OCI-LY3 (cell line): ENCODE data around the gene CR1L.

Experiments used
- H2AFZ ChIP-seq: fragments of 200-600, 300-600 bp; shearing (Covaris generic); 2 replicates; pipeline ENCODE4 v1.6.0; 2014; ENCODE audit warnings: antibody characterized with exemption, low read depth, low read length
- H3K27ac ChIP-seq: fragments of 200-600, 300-600 bp; sonication (generic); 2 replicates; pipeline ENCODE4 v1.5.1; 2014; ENCODE audit warnings: mild to moderate bottlenecking, low read length, moderate library complexity, mixed read lengths
- H3K27me3 ChIP-seq: fragments of 200-600, 300-600 bp; sonication (generic); 2 replicates; pipeline ENCODE4 v1.6.1; 2014; ENCODE audit warnings: low read depth, low read length, mixed read lengths
- H3K36me3 ChIP-seq: fragments of 200-600, 300-600 bp; sonication (generic); replicated peaks from 2 replicates; pipeline ENCODE3; 2014; ENCODE audit warnings: low read depth, low read length, mixed read lengths
- H3K4me1 ChIP-seq: fragments of 300-600, 200-600 bp; sonication (generic); 2 replicates; pipeline ENCODE4 v1.6.1; 2014; ENCODE audit warnings: low read length, mixed read lengths
- H3K4me2 ChIP-seq: fragments of 200-600, 300-600 bp; sonication (generic); 2 replicates; pipeline ENCODE4 v1.6.1; 2014; ENCODE audit warnings: low read length, mixed read lengths
- H3K4me3 ChIP-seq: fragments of 300-600, 200-600 bp; sonication (generic); 2 replicates; pipeline ENCODE4 v1.5.1; 2014; ENCODE audit warnings: antibody characterized with exemption, mild to moderate bottlenecking, low read length, moderate library complexity
- H3K79me2 ChIP-seq: fragments of 300-600, 200-600 bp; shearing (Covaris generic); 2 replicates; pipeline ENCODE4 v1.6.1; 2014; ENCODE audit warnings: mild to moderate bottlenecking, low read length, mixed read lengths
- H3K9ac ChIP-seq: fragments of 300-600, 200-600 bp; shearing (Covaris generic); 2 replicates; pipeline ENCODE4 v1.6.0; 2014; ENCODE audit warnings: mild to moderate bottlenecking, low read length, moderate library complexity
- H3K9me3 ChIP-seq: fragments of 200-600, 300-600 bp; shearing (Covaris generic); 2 replicates; pipeline ENCODE4 v1.6.1; 2014; ENCODE audit warnings: low read length, mixed read lengths; ENCODE audit not compliant: insufficient read depth
- H4K20me1 ChIP-seq: fragments of 200-600, 300-600 bp; sonication (generic); 2 replicates; pipeline ENCODE4 v1.6.1; 2016; ENCODE audit warnings: low read length, mixed read lengths; ENCODE audit not compliant: insufficient read depth
- EZH2phosphoT487 ChIP-seq: fragments of 200-600 bp; shearing (Covaris generic); IDR thresholded peaks from 2 replicates; pipeline ENCODE4 v1.6.1; 2018; ENCODE audit warnings: antibody characterized with exemption, mixed run types, low read depth
- TF ChIP-seq, protein P1 (sequence below): fragments of 200-600, 300-600 bp; sonication (generic); IDR thresholded peaks from 2 replicates; pipeline ENCODE4 v1.5.1; 2014; ENCODE audit warnings: antibody characterized with exemption, low read length, low read depth

CR1L gene

GRCh38 chr1:207753611-207754010 lies 108.7 kb downstream of the CR1L start:
- no peak for TF ChIP-seq EZH2phosphoT487
- TF ChIP-seq, protein P1, sequence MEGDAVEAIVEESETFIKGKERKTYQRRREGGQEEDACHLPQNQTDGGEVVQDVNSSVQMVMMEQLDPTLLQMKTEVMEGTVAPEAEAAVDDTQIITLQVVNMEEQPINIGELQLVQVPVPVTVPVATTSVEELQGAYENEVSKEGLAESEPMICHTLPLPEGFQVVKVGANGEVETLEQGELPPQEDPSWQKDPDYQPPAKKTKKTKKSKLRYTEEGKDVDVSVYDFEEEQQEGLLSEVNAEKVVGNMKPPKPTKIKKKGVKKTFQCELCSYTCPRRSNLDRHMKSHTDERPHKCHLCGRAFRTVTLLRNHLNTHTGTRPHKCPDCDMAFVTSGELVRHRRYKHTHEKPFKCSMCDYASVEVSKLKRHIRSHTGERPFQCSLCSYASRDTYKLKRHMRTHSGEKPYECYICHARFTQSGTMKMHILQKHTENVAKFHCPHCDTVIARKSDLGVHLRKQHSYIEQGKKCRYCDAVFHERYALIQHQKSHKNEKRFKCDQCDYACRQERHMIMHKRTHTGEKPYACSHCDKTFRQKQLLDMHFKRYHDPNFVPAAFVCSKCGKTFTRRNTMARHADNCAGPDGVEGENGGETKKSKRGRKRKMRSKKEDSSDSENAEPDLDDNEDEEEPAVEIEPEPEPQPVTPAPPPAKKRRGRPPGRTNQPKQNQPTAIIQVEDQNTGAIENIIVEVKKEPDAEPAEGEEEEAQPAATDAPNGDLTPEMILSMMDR, result no peak
- peaks cover 16% of the 10 kb centered on the region for H3K36me3 ChIP-seq
- H4K20me1 ChIP-seq, result peaks cover 54% of the 10 kb centered on the region
- no peak overlapping the region for H2AFZ ChIP-seq
- no peaks in the 10 kb centered on the region for H3K9me3 ChIP-seq
- peaks cover 71% of the 10 kb centered on the region for H3K79me2 ChIP-seq
- no peaks in the 10 kb centered on the region for H3K27me3 ChIP-seq
- no peak overlapping the region for H3K9ac ChIP-seq
- peak overlapping the region; percentile 80 for H3K4me3 ChIP-seq
- peak overlapping the region; percentile 80 for H3K4me2 ChIP-seq
- no peak overlapping the region for H3K27ac ChIP-seq
- H3K4me1 ChIP-seq, result peaks cover 49% of the 10 kb centered on the region

DNA sequence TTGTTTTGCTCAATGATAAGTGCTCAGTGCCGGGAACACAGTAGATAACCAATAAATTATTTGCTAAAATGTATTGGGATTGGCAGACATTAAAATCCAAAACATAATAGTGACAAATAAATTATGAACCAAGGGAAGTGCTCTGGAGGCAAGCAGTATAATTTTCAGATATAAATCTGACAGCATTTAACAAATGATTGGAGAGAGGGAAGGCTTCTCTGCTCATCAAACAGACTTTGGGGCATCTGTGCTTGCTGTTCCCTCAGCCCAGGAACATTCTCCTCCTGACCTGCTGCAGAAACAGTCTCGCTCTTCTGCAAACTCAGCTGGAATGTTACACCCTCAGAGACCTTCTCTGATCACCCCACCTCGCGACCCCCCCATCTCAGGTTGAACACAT lies 109.1 kb downstream of the CR1L start:
- H3K4me2 ChIP-seq, result 0 out of 2 replicates have a peak overlapping the region, but pooled peaks have one; percentile 80
- H3K4me1 ChIP-seq, result peaks cover 45% of the 10 kb centered on the region
- H3K4me3 ChIP-seq, result no peak overlapping the region
- peaks cover 54% of the 10 kb centered on the region for H4K20me1 ChIP-seq
- H3K36me3 ChIP-seq, result peaks cover 17% of the 10 kb centered on the region
- no peaks in the 10 kb centered on the region for H3K27me3 ChIP-seq
- H3K9ac ChIP-seq, result no peak overlapping the region
- TF ChIP-seq, protein P1, result no peak
- no peak for TF ChIP-seq EZH2phosphoT487
- H2AFZ ChIP-seq, result no peak overlapping the region
- H3K79me2 ChIP-seq, result peaks cover 71% of the 10 kb centered on the region
- H3K27ac ChIP-seq, result no peak overlapping the region
- no peaks in the 10 kb centered on the region for H3K9me3 ChIP-seq

DNA sequence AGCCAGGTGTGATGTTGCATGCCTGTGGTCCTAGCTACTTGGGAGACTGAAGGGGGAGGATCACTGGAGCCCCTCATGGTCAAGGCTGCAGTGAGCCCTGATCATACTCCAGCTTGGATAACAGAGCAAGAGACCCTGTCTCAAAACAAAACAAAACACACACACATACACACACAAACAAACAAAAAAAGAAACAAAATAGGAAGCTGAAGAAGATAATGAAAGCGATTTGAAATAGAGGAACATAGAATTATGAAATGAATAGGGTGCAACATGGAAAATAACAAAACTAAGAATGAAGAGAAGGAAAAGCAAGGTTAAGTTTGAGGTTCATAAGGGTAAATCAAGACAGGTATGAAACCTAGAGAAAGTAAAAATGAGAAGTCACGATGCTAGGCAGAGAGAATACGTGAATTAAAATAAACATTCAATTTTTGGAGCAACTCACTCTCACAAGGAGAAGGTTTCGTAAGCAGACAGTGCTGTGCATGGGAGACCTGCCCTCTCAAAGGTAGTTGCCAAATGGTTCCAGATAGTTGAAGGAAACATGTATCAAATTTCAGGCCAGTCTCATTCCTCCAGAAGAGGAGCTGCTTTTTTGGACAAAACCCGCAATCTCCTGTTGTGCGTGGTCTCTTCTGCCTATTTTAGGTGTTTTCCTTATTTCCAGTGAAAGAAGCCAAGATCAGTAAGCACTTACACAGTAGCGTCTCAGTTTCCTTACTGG lies 110.2 kb downstream of the CR1L start:
- H3K79me2 ChIP-seq, result peaks cover 71% of the 10 kb centered on the region
- H3K9me3 ChIP-seq, result no peaks in the 10 kb centered on the region
- no peak for TF ChIP-seq EZH2phosphoT487
- TF ChIP-seq, protein P1, result no peak
- H3K9ac ChIP-seq, result no peak overlapping the region
- H3K27ac ChIP-seq, result no peak overlapping the region
- H3K4me2 ChIP-seq, result peak overlapping the region; percentile 16
- no peak overlapping the region for H2AFZ ChIP-seq
- H3K4me3 ChIP-seq, result no peak overlapping the region
- H4K20me1 ChIP-seq, result peaks cover 54% of the 10 kb centered on the region
- H3K27me3 ChIP-seq, result no peaks in the 10 kb centered on the region
- H3K4me1 ChIP-seq, result peaks cover 42% of the 10 kb centered on the region
- peaks cover 24% of the 10 kb centered on the region for H3K36me3 ChIP-seq

DNA sequence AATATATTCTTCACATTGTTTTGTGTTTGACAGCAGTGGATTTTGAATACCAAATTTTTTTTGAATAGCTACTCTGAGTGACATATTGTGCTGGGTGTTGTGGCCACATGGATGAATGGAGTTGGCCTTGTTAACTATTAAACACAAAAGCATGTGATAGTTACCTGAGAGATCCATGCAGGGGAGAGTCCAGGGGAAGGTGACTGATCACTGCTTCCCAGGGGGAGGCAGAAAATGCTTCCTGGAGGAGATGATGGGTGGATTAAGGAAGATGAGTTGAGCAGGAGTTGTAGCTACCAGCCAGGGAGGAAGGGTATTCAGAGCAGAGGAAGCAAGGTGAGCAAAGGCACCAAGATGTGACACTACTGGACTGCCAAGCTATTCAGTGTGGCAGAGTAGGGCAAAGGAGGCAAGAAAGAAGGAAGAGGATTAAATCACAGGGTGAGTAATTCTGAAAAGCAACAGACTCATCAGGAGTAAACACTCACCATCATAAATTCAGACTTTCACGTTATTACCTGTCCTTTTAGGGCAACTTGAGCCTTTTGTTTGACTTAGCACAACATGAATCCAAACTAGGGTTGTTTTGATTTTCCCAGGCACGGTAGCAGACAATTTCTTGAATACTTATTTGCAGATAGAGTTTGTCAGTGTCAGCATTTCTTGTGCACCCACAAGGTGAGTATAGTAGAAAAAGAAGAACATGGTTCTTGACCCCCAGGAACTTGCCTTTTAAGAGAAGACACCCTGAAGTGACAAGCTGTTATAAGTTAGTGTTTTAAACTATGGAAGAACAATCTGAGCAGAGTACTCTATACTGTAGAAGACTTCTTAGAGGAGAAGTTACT lies 111.1 kb downstream of the CR1L start:
- Histone ChIP-seq H3K27ac (no peak overlapping the region), H3K79me2 (peaks cover 68% of the 10 kb centered on the region), H3K4me2 (peak overlapping the region; percentile 15; the same call in 1 of the 2 replicates), H4K20me1 (peaks cover 54% of the 10 kb centered on the region), H3K4me1 (peaks cover 36% of the 10 kb centered on the region), H3K36me3 (peaks cover 25% of the 10 kb centered on the region), H2AFZ (no peak overlapping the region), H3K9me3 (no peaks in the 10 kb centered on the region), H3K9ac (no peak overlapping the region), H3K27me3 (no peaks in the 10 kb centered on the region), H3K4me3 (no peak overlapping the region)
- TF ChIP-seq, protein P1, result no peak
- TF ChIP-seq EZH2phosphoT487, result no peak
